ENCODE data around the gene KCNJ12. TPM values are rescaled to one million over a fixed set of nuclear protein-coding genes. Genes with fewer than 3 reads are reported as not detected.
A peak's percentile ranks its signal among the peaks of the same experiment; 100 is the strongest.
"Not testable (repeated sequence)": the region's sequence is repeated elsewhere in the genome, so short reads cannot be mapped to it uniquely, and the experiment has no call there.

Gene KCNJ12
- total and polyA plus RNA-seq, 5 donors, result 9.8 to 13.3 (median 10.0) TPM

DNA sequence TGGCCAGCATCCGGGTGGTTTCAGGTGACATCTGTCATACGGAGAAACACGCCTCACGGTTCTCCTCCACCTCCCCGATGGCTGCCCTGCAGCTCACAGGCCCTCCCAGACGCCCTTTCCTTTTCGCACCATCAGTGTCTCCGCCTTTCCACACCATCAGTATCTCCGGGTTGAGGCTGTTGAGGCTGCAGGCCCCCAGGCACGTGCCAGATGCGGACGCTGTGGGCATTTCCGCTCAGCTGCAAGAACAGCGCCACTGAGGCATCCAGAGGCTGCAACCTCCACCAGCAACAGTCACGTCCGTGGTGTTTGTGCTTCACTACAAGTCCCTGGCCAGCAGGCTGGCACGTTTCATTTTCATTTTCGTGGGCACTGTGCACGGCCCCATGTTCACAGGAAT, 25.7 kb upstream of the KCNJ12 start:
- H3K4me3 ChIP-seq (ENCODE audit: low read length); H3K27me3 ChIP-seq (ENCODE audit: control insufficient read depth, insufficient read depth); H3K27ac ChIP-seq (ENCODE audit: low read length); ATAC-seq; intact Hi-C loops (cut with DNase I); H3K4me1 ChIP-seq (ENCODE audit: control insufficient read depth, insufficient read depth, low read length); H3K9me3 ChIP-seq (ENCODE audit: control insufficient read depth, low read length): not testable (repeated sequence)
- WGBS, result 83% methylated on average over 19 of the region's 19 CpGs
- DNase-seq, result peak in 1 of 3 donors; percentile 19

DNA sequence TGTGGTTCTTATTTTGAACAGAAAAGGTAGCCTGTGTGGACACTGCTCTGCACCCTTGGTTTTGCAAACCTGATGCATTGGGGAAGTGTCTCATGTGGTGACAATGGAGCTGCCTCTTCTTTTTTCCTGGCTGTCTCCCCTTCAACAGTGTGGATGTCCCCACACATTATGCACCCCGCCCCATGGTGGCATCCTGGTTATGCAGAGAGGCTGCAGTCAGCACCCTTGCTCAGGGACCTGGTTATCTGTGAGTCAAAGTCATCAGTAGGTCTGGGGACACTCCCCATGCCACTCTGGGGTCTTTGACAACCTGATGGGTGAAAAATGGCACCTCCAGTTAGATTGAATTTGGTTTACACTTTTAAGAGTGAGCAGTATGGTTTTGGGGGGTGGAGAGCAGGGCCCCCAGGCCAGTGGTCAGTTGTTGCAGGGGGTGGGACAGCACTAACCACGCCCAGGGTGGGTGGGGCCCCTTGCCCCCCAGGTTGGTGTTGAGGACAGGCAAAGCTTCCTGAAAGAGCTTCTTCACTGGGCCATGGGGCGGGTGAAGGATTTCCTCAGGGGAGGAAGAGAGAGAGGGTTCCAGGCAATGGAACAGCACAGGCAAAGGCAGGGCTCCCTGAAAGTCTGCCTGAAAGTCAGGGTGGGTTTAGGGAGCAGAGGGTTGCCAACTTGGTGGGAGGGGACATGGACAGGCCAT, 24.6 kb upstream of the KCNJ12 start:
- H3K4me3 ChIP-seq (ENCODE audit: low read length), result no peak overlapping the region
- H3K27me3 ChIP-seq (ENCODE audit: control insufficient read depth, insufficient read depth), result no peaks in the 10 kb centered on the region
- DNase-seq (peak in 1 of 3 donors; percentile 15), ATAC-seq (no peak)
- no peaks in the 10 kb centered on the region for H3K9me3 ChIP-seq (ENCODE audit: control insufficient read depth, low read length)
- 64% methylated on average over 3 of the region's 3 CpGs for WGBS
- intact Hi-C loops (cut with DNase I), result no loop called here
- no peak overlapping the region for H3K27ac ChIP-seq (ENCODE audit: low read length)
- H3K4me1 ChIP-seq (ENCODE audit: control insufficient read depth, insufficient read depth, low read length), result peaks cover 5% of the 10 kb centered on the region

DNA sequence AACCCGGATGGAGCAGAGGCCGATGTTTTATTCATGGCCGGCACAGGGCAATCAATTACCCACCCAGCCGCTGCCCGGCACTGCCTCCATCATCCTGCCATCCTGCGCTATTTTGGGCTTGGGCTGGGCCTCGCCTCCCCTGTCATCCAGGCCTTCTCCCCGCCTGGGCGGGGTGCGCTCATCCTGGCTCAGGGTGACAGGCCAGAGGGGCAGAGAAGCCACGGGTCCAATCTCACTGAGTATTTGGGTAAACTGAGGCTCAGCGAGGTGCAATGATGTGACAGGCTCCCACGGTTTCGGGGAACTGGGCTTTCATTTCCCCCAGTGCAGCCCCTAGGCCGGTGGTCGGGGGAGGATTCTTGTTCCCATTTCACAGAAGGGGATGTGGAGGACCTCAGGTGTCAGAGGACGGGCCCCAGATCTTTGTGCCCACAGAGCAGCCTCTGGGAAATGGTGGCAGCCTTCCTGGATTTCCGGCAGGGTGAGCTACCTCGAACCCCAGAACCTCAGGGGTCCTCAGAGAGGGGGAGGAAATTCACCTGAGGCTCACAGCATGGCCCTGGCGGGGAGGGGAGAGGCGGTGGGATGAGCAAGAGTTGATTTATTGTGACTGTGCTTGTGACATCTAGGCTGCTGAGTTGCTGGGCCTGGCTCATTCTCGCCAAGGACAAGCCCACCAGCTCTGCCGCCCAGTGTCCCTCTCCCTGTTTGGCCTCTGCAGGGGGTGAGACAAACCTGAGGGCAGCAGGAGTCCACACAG, 23.8 kb upstream of the KCNJ12 start:
- H3K27ac ChIP-seq (ENCODE audit: low read length), result no peak overlapping the region

DNA sequence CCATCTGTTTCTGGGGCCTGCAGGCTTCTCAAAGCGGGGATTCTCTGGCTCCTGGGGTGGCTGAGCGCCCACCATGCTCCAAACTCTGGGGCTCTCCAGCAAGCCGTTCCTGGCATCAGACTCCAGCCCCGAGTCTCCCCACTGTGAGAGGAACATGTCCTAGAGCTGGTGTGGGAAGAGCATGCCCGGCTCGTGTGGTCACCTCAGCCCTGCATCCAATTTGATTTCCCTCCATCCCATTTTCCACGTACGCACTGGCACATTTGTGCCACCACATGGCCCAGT, 23.2 kb upstream of the KCNJ12 start:
- Histone ChIP-seq H3K4me3 (ENCODE audit: low read length) (no peak overlapping the region), H3K9me3 (ENCODE audit: control insufficient read depth, low read length) (no peaks in the 10 kb centered on the region), H3K27me3 (ENCODE audit: control insufficient read depth, insufficient read depth) (no peaks in the 10 kb centered on the region), H3K4me1 (ENCODE audit: control insufficient read depth, insufficient read depth, low read length) (peaks cover 5% of the 10 kb centered on the region), H3K27ac (ENCODE audit: low read length) (no peak overlapping the region)
- WGBS, result 89% methylated on average over 8 of the region's 8 CpGs
- intact Hi-C loops (cut with DNase I), result no loop called here
- no peak for ATAC-seq
- DNase-seq, result peak in 1 of 3 donors; percentile 23

More for the DNA sequence above, 23.8 kb upstream of the KCNJ12 start:
- WGBS, result 86% methylated on average over 23 of the region's 23 CpGs
- Histone ChIP-seq H3K4me3 (ENCODE audit: low read length) (no peak overlapping the region), H3K4me1 (ENCODE audit: control insufficient read depth, insufficient read depth, low read length) (peaks cover 1% of the 10 kb centered on the region), H3K9me3 (ENCODE audit: control insufficient read depth, low read length) (no peaks in the 10 kb centered on the region), H3K27me3 (ENCODE audit: control insufficient read depth, insufficient read depth) (no peaks in the 10 kb centered on the region)
- intact Hi-C loops (cut with DNase I), result no loop called here
- DNase-seq (peak in 1 of 3 donors; percentile 53), ATAC-seq (no peak)

DNA sequence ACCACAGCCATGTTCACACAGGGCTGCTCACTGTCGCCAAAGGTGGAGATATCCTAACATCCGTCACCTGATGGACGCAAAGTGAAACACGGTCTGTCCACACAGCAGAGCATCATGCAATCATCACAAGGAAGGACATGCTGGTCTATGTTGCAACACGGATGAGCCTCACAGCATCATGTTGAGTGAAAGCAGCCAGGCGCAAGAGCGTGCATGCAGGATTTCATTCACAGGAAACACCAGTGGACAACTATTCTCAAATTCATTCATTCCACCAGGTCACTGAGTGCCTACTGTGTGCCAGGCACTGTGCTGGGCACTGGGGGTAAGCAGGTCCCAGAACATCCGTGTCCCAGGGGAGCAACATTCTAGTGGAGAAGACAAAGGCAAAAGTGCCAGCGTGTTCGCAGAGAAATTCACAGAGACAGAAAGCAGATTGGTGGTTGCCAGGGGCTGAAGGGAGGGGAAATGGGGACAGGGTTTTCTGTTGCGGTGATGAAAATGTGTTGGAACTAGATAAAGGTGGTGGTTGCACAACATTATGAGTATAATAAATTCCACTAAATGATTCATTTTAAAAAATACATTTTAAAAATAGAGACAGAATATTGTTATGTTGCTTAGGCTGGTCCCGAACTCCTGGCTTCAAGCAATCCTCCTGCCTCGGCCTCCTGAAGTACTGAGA, 22.7 kb upstream of the KCNJ12 start:
- ATAC-seq (no peak), DNase-seq (peak in 1 of 3 donors; percentile 26)
- intact Hi-C loops (cut with DNase I), result no loop called here
- no peaks in the 10 kb centered on the region for H3K27me3 ChIP-seq (ENCODE audit: control insufficient read depth, insufficient read depth)
- H3K9me3 ChIP-seq (ENCODE audit: control insufficient read depth, low read length), result no peaks in the 10 kb centered on the region
- H3K4me3 ChIP-seq (ENCODE audit: low read length), result no peak overlapping the region
- whole genome bisulfite sequencing, result 72% methylated on average over 13 of the region's 13 CpGs
- no peak overlapping the region for H3K27ac ChIP-seq (ENCODE audit: low read length)
- H3K4me1 ChIP-seq (ENCODE audit: control insufficient read depth, insufficient read depth, low read length), result peaks cover 10% of the 10 kb centered on the region

DNA sequence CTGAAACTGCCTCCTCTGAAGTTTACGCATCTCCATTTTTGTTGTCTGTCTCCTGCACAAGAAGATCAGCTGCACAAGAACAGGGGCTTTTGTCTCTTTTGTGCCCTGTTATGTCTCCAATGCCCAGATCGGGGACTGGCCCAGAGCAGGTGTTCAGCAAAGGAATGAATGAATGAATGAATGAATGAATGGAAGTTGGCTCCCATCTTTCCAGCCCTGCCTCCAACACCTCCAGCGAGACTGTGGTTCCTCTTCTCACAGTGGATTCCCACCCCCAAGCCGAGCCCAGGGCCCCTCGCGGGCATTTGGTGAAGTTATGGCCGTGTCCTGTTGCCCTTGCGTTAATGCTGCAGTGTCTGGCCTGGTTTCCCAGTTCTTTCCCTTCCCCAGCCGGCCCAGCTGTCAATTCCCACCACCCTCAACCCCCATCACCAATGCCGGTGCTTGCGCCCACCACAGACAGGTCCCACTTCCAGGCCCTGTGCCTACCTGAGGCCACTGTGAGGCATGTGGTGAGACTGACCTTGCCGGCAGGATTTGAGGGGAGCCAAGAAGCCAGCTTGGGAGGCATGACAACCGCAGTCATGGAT, 21.3 kb upstream of the KCNJ12 start:
- no peaks in the 10 kb centered on the region for H3K9me3 ChIP-seq (ENCODE audit: control insufficient read depth, low read length)
- intact Hi-C loops (cut with DNase I), result no loop called here
- ATAC-seq, result no peak
- H3K27me3 ChIP-seq (ENCODE audit: control insufficient read depth, insufficient read depth), result no peaks in the 10 kb centered on the region
- H3K4me3 ChIP-seq (ENCODE audit: low read length), result no peak overlapping the region
- WGBS, result 93% methylated on average over 13 of the region's 13 CpGs
- H3K27ac ChIP-seq (ENCODE audit: low read length), result no peak overlapping the region
- peaks cover 14% of the 10 kb centered on the region for H3K4me1 ChIP-seq (ENCODE audit: control insufficient read depth, insufficient read depth, low read length)
- DNase-seq, result peak in 1 of 3 donors; percentile 24

DNA sequence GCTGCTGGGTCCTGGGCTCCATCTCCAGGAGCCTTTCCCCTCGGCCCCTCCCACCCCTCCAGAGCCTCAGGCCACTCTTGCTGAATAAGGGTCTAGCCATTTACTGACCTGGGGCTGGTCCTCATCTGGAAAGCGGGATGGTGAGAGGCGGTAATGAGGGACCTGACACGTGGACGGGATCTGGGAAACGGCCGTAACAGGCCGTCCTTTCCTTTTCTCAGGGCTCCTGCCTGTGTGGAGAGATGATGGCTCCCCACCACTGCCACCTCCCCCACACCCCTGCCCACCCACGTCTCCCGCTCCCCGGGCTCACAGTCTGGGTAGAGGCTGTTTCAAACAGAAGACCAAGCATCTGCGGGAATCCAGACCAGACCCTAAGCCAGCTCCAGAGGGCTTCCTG, 20.6 kb upstream of the KCNJ12 start:
- DNase-seq (peak in 1 of 3 donors; percentile 25), ATAC-seq (no peak)
- intact Hi-C loops (cut with DNase I), result no loop called here
- H3K4me3 ChIP-seq (ENCODE audit: low read length), result no peak overlapping the region
- H3K27me3 ChIP-seq (ENCODE audit: control insufficient read depth, insufficient read depth), result no peaks in the 10 kb centered on the region
- no peak overlapping the region for H3K27ac ChIP-seq (ENCODE audit: low read length)
- WGBS, result 79% methylated on average over 12 of the region's 12 CpGs
- no peaks in the 10 kb centered on the region for H3K9me3 ChIP-seq (ENCODE audit: control insufficient read depth, low read length)
- peaks cover 14% of the 10 kb centered on the region for H3K4me1 ChIP-seq (ENCODE audit: control insufficient read depth, insufficient read depth, low read length)

DNA sequence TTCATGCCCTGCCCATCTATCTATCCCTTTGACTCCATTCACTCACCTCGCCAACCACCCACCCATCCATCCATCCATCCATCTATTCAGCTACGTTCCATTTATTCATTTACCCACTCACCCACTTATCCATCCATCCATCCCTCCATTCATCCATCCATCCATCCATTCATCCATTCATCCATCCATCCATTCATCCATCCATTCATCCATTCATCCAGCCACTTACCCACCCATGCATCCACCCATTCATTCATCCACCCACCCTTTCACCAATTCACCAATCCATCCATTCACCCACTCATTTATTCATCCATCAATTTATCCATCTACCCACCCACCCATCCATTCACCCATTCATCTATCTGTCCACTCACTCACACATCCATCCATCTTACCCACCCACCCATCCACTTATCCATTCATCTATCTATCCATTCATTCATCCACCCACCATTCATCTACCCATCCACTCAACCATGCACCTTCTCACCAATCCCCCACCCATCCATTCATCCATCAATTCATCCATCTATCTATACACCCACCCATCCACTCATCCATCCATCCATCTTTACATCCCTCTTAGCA, 19.5 kb upstream of the KCNJ12 start:
- intact Hi-C loops (cut with DNase I), result no loop called here
- no peak overlapping the region for H3K27ac ChIP-seq (ENCODE audit: low read length)
- no peaks in the 10 kb centered on the region for H3K9me3 ChIP-seq (ENCODE audit: control insufficient read depth, low read length)
- no peaks in the 10 kb centered on the region for H3K27me3 ChIP-seq (ENCODE audit: control insufficient read depth, insufficient read depth)
- ATAC-seq (no peak), DNase-seq (no peak)
- H3K4me3 ChIP-seq (ENCODE audit: low read length), result no peak overlapping the region
- 96% methylated on average over 2 of the region's 2 CpGs for WGBS
- H3K4me1 ChIP-seq (ENCODE audit: control insufficient read depth, insufficient read depth, low read length), result peaks cover 14% of the 10 kb centered on the region

DNA sequence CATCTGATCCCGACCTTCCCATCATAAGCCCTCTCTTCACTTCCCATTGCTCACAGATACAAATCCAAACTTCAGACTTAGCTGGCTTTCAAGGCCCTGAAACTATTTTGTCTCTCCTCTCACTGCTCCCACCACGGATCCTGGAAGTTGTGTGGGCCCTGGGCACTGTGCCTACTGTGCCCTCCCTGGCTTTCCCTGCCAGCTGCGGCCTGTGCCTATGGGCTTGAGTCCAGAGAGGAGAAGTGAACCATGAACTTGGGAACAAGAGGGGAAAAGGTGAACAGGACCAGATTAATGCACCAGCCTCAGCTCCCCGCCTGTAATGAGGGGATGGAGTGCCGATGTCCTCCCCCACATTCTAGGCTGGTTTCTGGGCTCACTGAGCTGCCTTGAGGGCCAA, 18.9 kb upstream of the KCNJ12 start:
- intact Hi-C loops (cut with DNase I), result no loop called here
- WGBS, result 76% methylated on average over 5 of the region's 5 CpGs

DNA sequence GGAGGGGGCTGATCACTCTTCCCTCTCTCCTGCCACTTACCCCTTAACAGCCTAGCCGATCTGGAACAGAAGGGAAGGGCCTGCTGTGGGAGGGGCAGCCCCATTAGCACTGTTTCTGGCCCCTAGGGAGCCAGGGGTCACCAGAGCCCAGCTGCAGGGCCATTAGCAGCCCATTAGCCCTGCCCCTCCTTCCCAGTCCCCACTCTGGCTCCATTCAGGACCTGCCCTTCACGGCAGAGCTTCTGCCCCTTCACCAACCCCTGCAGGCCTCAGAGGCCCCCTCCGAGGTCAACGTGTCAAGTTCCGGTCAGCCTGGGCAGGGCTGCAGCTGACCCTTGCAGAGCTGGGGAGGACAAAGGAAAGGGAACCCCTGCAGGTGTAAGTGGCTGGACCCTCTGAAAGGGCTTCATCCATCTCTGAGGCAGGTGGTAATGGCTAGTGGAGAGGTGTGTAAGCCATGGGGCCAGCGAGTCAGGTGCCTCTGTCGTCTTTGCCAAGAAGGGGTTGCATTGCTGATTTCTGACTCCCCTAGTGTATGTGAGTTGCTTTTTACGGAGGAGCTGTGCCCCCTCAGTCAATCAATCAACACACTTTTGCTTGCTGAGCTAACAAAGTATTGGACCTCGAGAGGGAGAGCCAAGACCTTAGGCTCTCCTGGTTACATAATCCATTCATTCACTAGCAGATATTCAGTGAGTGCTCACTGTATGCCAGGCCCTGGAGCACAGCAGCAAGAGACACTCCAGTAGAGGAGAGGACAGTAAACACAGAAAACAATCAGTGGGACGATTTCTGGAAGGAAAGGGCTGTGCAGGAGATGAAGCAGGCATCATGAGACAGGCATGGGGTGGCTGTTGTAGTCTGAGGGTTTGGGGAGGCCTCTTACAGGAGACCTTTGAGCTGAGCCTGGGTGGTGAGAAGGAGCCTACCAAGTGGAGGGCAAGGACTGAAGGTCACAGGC, 18.2 kb upstream of the KCNJ12 start:
- Histone ChIP-seq H3K27me3 (ENCODE audit: control insufficient read depth, insufficient read depth) (no peaks in the 10 kb centered on the region), H3K27ac (ENCODE audit: low read length) (peak overlapping the region; percentile 78), H3K9me3 (ENCODE audit: control insufficient read depth, low read length) (no peaks in the 10 kb centered on the region), H3K4me1 (ENCODE audit: control insufficient read depth, insufficient read depth, low read length) (peaks cover 14% of the 10 kb centered on the region), H3K4me3 (ENCODE audit: low read length) (no peak overlapping the region)
- intact Hi-C loops (cut with DNase I), result no loop called here
- peak; percentile 16 to 47 for ATAC-seq
- WGBS, result 60% methylated on average over 10 of the region's 10 CpGs
- peak in 2 of 3 donors; percentile 12 to 32 for DNase-seq

More for the DNA sequence above, 18.9 kb upstream of the KCNJ12 start:
- no peaks in the 10 kb centered on the region for H3K27me3 ChIP-seq (ENCODE audit: control insufficient read depth, insufficient read depth)
- no peaks in the 10 kb centered on the region for H3K9me3 ChIP-seq (ENCODE audit: control insufficient read depth, low read length)
- ATAC-seq (no peak), DNase-seq (peak in 2 of 3 donors; percentile 7 to 31)
- no peak overlapping the region for H3K4me3 ChIP-seq (ENCODE audit: low read length)
- no peak overlapping the region for H3K27ac ChIP-seq (ENCODE audit: low read length)
- H3K4me1 ChIP-seq (ENCODE audit: control insufficient read depth, insufficient read depth, low read length), result peaks cover 14% of the 10 kb centered on the region
